ENCODE measurements around the gene LCN10. TPM values are rescaled to one million over a fixed set of nuclear protein-coding genes. Genes with fewer than 3 reads are reported as not detected.
A peak's percentile ranks its signal among the peaks of the same experiment; 100 is the strongest.

Gene LCN10
- total and polyA plus RNA-seq, 9 of the 15 experiments (the other 6 are each of a cell fraction or from before 2014, with no cell fraction given), result 0.10 to 0.21 (median 0.14) TPM; not detected in 6

DNA sequence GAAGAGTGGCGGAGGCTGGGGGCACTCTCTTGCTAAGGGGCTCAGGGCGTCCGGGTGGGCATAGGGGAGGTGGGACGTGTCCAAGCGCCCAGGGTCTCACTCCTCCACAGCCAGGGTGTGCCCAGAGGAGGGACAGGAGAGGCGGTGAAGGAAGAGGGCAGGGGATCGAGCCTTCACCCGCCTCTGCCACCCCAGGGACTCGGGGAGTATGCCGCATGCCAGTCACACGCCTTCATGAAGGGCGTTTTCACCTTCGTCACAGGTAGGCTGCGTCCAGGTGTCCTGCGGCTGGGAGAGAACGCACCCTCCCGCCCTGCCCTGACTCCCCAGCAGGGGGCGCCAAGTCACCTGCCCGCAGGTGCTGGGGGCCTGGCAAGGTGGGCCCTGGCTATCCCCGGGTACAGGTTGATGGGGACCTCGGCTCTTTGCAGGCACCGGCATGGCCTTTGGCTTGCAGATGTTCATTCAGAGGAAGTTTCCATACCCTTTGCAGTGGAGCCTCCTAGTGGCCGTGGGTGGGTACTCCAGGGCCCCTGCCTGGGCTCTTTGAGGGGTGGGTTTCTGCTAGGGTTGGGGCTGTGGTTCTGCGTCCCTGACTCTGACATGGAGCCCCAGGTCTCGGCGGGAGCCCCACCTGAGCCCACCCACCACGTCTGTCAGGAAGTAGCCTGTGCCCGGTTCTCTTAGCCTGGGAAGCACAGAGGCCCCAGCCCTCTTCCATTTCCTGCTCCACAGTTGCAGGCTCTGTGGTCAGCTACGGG lies 49.0 kb upstream of the LCN10 start (continued):
- TF ChIP-seq, protein P1, sequence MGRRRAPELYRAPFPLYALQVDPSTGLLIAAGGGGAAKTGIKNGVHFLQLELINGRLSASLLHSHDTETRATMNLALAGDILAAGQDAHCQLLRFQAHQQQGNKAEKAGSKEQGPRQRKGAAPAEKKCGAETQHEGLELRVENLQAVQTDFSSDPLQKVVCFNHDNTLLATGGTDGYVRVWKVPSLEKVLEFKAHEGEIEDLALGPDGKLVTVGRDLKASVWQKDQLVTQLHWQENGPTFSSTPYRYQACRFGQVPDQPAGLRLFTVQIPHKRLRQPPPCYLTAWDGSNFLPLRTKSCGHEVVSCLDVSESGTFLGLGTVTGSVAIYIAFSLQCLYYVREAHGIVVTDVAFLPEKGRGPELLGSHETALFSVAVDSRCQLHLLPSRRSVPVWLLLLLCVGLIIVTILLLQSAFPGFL (CRISPR knock-in tag; IDR thresholded peaks at IDR 0.05), result 0 out of 2 replicates have a peak, but pooled peaks have one; percentile 27
- TF ChIP-seq KLF16 (IDR thresholded peaks at IDR 0.05), result peak; percentile 70
- TF ChIP-seq RBFOX2 (IDR thresholded peaks at IDR 0.05; ENCODE audit: low read depth, low read length), result peak; percentile 52
- TF ChIP-seq NR2C2 (CRISPR knock-in tag; IDR thresholded peaks at IDR 0.05), result peak; percentile 45; the same call in 1 of the 2 replicates
- no peak for TF ChIP-seq NR2C2 (tag; IDR thresholded peaks at IDR 0.05)
- TF ChIP-seq SRF (CRISPR knock-in tag; IDR thresholded peaks at IDR 0.05), result no peak
- peak; percentile 48; the same call in 1 of the 2 replicates for TF ChIP-seq GABPB1 (CRISPR knock-in tag; IDR thresholded peaks at IDR 0.05)
- TF ChIP-seq, protein P2, sequence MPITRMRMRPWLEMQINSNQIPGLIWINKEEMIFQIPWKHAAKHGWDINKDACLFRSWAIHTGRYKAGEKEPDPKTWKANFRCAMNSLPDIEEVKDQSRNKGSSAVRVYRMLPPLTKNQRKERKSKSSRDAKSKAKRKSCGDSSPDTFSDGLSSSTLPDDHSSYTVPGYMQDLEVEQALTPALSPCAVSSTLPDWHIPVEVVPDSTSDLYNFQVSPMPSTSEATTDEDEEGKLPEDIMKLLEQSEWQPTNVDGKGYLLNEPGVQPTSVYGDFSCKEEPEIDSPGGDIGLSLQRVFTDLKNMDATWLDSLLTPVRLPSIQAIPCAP (CRISPR knock-in tag; IDR thresholded peaks at IDR 0.05; ENCODE audit: borderline replicate concordance), result no peak
- peak; percentile 55 for TF ChIP-seq SNRNP70 (optimal IDR thresholded peaks at IDR 0.05; ENCODE audit: low read depth, low read length)
- 0 out of 2 replicates have a peak, but pooled peaks have one; percentile 2 for TF ChIP-seq MTA2 (IDR thresholded peaks at IDR 0.05; ENCODE audit: low read depth)
- TF ChIP-seq, protein P3, sequence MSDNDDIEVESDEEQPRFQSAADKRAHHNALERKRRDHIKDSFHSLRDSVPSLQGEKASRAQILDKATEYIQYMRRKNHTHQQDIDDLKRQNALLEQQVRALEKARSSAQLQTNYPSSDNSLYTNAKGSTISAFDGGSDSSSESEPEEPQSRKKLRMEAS (CRISPR knock-in tag; IDR thresholded peaks at IDR 0.05), result peak; percentile 64
- TF ChIP-seq PML (IDR thresholded peaks at IDR 0.05; ENCODE audit: low read length), result 0 out of 2 replicates have a peak, but pooled peaks have one; percentile 4
- TF ChIP-seq RFX7 (CRISPR knock-in tag; IDR thresholded peaks at IDR 0.05), result no peak
- peak; percentile 96 for TF ChIP-seq ZEB2 (IDR thresholded peaks at IDR 0.05)
- peak; percentile 19; the same call in 1 of the 2 replicates for TF ChIP-seq E2F1 (CRISPR knock-in tag; IDR thresholded peaks at IDR 0.05)
- TF ChIP-seq SMARCA5 (IDR thresholded peaks at IDR 0.05), result peak; percentile 90
- no peak for TF ChIP-seq TRIM28 (IDR thresholded peaks at IDR 0.05)
- TF ChIP-seq HDAC2 (IDR thresholded peaks at IDR 0.05), result 0 out of 2 replicates have a peak, but pooled peaks have one; percentile 53
- TF ChIP-seq, protein P4, sequence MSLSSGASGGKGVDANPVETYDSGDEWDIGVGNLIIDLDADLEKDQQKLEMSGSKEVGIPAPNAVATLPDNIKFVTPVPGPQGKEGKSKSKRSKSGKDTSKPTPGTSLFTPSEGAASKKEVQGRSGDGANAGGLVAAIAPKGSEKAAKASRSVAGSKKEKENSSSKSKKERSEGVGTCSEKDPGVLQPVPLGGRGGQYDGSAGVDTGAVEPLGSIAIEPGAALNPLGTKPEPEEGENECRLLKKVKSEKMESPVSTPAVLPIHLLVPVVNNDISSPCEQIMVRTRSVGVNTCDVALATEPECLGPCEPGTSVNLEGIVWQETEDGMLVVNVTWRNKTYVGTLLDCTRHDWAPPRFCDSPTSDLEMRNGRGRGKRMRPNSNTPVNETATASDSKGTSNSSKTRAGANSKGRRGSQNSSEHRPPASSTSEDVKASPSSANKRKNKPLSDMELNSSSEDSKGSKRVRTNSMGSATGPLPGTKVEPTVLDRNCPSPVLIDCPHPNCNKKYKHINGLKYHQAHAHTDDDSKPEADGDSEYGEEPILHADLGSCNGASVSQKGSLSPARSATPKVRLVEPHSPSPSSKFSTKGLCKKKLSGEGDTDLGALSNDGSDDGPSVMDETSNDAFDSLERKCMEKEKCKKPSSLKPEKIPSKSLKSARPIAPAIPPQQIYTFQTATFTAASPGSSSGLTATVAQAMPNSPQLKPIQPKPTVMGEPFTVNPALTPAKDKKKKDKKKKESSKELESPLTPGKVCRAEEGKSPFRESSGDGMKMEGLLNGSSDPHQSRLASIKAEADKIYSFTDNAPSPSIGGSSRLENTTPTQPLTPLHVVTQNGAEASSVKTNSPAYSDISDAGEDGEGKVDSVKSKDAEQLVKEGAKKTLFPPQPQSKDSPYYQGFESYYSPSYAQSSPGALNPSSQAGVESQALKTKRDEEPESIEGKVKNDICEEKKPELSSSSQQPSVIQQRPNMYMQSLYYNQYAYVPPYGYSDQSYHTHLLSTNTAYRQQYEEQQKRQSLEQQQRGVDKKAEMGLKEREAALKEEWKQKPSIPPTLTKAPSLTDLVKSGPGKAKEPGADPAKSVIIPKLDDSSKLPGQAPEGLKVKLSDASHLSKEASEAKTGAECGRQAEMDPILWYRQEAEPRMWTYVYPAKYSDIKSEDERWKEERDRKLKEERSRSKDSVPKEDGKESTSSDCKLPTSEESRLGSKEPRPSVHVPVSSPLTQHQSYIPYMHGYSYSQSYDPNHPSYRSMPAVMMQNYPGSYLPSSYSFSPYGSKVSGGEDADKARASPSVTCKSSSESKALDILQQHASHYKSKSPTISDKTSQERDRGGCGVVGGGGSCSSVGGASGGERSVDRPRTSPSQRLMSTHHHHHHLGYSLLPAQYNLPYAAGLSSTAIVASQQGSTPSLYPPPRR (CRISPR knock-in tag; IDR thresholded peaks at IDR 0.05; ENCODE audit: borderline replicate concordance), result 0 out of 2 replicates have a peak, but pooled peaks have one; percentile 80
- peak in 1 of 2 experiments; percentile 73; a peak in 1 of 4 replicates for TF ChIP-seq FOXA3 (CRISPR knock-in tag; conservative IDR thresholded peaks at IDR 0.05 in 1 of 2, IDR thresholded peaks at IDR 0.05 in 1 of 2)
